CD4-positive, alpha-beta T cell treated with Interleukin-21 for 1 hour (primary cell): Measurements from ENCODE around the gene D2HGDH.
"Not testable (repeated sequence)": the region's sequence is repeated elsewhere in the genome, so short reads cannot be mapped to it uniquely, and the experiment has no call there.

Experiments
- DNase-seq: peaks from one replicate; pipeline ENCODE4 v3.0.0-alpha.2; 2020

Gene D2HGDH

DNA sequence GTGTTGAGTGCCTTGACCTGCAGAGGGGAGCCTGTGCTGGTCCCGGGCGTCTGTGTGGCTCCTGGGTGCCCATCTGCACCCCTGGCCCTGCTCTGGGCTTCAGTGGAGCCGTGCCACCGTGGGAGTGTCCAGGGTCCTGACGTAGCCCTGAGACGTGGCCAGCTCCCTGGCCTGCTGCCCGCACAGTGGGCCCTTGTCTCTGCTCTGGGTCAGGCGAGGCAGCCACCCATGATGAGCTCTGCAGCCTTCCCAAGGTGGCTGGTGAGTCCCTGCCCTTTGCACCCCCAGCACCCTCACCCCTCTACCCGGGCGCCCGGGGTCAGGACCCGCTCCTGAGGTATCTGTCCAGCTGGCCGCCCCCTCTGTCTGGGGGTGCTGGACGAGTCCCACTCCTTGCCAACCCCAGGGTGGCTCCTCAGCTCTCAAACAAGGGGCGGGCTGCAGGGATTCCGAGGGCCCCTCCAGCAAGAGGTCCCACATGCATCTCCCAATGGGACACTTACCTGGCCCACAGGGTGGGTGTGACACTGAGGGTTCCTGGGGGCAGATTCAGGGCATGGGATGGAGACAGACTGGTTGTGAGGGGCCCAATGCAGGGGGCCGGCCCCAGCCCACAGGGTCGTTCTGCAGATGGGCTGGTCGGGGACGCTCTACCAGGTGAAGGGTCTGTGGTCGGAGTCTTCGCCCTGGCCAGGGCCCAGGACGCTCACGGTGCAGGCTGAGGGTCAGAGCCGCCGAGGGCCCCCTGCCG is 76.9 kb downstream of the D2HGDH start:
- DNase-seq: no peak

DNA sequence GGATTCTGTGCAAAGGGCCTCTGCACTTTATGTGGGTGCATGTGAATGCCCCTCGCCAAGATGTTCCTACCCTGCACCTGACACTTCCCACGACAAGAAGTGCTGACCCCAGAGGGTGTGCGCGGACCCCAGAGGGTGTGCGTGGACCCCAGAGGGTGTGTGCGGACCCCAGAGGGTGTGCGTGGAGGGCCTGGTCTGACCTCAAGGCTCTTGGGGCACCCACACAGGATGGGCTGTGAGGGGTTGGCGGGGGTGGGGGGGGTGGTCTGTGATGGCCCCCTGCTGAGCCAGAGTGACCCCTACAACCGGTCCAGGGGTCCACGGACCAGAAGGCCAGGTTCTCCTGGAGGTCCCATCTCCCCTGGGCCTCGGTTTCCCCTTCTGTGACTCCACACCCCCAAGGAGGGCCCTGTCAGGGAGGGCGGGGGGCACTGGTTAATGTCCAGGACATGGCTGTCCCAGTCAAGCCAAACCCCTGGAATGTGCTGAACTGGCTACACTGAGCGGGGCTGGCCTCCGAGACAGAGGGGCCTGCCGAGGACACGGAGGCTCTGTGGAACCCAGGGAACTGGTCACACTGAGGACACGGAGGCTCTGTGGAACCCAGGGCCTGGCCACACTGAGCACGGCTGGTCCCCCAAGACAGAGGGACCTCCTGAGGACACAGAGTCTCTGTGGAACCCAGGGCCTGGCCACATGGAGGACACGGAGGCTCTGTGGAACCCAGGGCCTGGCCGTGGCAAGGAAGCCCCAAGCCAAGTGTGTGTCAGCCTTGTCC is 77.7 kb downstream of the D2HGDH start:
- no peak for DNase-seq

DNA sequence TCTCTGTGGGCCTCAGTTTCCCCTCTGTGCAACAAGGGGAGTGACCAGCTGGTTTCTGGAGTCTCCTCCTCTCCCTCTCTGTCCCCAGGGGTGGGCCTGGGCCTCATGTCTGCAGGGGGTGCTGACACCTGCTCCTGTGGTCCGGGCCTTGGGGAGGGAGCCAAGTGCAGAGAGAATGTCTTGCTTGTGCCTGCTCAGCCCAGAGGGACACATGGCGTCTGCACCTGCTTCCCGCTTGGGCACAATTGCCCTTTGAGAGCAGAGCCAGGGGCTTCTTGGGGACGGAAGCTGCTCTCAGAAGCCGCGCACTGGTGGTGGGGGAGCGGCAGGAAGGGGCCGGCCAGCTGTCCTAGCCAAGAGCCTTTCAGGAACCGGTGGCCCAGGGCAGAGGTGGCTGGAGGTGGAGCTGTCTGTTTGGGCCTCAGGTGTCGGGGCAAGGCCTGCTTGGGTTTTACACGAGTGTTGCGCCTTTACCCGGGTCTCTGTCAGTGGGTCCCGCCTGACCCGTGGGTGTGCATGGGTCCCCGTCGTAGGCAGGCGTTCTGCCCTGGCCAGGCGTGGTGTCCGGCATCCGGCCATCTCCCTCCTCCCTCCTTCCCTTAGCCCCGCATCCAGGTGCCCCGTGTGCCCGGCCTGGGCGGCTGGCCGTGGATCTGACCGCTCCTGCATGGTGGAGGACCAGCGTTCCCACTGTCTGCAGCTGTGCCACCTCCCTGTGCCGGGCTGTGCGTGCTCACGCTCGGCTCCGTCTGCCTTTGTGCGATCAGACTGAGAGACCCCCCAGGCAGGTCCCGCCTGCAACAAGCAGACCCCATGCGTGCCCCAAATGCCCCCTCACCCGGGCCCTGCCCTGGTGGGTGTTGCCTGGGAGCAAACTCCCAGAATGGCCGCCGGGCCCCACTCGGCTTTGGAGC is 78.6 kb downstream of the D2HGDH start:
- DNase-seq: no peak

DNA sequence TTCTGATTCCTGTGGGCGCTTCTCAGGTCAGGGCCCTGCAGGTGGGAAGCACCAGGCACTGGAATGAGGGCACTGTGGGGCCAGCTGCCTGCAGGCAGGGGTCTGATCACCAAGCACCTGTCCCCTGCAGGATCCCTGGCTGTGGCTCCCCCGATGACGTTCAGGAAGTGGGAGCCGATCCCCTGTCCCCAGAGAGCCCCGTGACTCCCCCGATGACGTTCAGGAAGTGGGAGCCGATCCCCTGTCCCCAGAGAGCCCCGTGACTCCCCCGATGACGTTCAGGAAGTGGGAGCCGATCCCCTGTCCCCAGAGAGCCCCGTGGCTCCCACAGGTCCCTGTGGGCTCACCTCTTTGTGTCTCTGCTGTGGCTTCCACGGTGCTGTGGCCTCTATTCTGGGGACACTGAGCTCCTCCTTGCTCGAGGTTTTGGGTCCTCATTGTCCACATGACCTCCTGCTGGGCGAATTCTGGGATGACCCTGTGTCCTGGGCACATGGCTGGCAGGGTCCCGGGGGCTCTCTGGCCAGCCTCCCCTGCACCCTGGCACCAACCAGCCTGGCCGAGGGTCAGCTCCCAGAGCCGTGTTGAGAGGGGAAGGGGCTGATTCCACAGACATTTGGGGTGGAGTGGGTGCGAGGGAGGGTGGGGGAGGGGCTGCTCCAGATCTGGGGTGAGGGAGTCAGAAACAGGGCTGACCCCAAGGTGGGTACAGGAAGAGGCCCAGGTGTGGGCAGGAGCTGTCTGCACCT is 79.4 kb downstream of the D2HGDH start:
- DNase-seq: peak; percentile 54

DNA sequence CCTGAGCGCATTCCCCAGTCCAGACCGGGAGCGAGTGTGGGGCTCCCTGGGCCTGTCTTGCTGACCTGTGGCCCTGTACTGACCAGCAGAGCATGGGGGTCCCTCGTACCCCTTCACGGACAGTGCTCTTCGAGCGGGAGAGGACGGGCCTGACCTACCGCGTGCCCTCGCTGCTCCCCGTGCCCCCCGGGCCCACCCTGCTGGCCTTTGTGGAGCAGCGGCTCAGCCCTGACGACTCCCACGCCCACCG is 79.9 kb downstream of the D2HGDH start:
- no peak for DNase-seq

DNA sequence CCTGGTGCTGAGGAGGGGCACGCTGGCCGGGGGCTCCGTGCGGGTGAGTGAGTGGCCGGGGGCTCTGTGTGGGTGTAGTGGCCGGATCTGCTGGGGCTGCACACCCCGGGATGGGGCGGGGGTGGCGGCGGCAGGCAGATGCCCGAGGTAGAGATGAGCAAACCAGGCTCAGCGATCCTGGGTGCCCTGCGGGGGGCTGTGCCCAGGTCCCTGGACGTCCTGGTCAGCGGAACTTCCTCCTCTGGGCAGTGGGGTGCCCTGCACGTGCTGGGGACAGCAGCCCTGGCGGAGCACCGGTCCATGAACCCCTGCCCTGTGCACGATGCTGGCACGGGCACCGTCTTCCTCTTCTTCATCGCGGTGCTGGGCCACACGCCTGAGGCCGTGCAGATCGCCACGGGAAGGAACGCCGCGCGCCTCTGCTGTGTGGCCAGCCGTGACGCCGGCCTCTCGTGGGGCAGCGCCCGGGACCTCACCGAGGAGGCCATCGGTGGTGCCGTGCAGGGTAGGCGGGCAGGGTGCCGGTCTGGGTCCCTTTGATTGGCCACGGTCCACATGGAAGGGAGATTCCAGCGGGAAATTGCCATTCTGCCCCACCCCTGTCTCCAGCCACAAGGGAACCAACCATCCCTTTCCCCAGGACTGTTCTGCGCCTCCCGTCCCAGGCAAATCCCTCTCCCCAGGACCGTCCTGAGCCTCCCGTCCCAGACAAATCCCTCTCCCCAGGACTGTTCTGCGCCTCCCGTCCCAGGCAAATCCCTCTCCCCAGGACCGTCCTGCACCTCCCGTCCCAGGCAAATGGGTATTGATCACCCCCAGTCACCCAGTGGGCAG is 80.4 kb downstream of the D2HGDH start:
- DNase-seq: no peak

DNA sequence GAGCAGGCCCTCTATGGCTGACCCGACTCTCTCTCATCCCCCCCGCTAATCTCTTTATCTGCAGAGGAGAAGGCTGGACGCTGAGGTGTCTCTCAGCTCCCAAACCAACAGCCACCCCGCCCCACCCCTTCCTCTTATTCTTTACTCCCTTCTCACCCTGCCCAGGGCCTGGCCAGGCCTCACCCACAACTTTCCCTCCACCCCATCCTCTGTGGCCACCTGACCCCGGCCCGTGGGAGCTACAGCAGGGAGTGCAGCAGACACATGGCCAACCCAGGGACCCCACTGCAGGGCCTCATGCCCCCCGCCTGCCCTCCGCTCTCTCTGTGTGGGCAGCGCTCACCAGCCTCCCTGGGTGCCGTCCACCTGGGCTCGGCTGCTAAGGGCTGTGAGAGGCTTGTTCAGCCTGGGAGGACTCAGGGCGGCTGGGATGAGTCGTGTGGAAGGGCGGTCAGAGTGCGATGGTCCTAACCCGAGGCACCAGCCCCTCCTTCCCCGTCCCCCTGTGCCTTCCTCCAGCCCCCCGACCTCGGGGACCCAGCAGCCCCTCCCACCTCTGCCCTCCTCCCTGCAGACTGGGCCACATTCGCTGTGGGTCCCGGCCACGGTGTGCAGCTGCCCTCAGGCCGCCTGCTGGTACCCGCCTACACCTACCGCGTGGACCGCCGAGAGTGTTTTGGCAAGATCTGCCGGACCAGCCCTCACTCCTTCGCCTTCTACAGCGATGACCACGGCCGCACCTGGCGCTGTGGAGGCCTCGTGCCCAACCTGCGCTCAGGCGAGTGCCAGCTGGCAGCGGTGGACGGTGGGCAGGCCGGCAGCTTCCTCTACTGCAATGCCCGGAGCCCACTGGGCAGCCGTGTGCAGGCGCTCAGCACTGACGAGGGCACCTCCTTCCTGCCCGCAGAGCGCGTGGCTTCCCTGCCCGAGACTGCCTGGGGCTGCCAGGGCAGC is 81.3 kb downstream of the D2HGDH start:
- no peak for DNase-seq

DNA sequence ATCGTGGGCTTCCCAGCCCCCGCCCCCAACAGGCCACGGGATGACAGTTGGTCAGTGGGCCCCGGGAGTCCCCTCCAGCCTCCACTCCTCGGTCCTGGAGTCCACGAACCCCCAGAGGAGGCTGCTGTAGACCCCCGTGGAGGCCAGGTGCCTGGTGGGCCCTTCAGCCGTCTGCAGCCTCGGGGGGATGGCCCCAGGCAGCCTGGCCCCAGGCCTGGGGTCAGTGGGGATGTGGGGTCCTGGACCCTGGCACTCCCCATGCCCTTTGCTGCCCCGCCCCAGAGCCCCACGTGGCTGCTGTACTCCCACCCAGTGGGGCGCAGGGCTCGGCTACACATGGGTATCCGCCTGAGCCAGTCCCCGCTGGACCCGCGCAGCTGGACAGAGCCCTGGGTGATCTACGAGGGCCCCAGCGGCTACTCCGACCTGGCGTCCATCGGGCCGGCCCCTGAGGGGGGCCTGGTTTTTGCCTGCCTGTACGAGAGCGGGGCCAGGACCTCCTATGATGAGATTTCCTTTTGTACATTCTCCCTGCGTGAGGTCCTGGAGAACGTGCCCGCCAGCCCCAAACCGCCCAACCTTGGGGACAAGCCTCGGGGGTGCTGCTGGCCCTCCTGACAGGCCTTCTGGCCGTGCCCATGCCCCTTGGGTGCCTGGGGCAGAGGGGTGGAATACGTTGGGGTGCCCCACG is 82.1 kb downstream of the D2HGDH start:
- DNase-seq: no peak

DNA sequence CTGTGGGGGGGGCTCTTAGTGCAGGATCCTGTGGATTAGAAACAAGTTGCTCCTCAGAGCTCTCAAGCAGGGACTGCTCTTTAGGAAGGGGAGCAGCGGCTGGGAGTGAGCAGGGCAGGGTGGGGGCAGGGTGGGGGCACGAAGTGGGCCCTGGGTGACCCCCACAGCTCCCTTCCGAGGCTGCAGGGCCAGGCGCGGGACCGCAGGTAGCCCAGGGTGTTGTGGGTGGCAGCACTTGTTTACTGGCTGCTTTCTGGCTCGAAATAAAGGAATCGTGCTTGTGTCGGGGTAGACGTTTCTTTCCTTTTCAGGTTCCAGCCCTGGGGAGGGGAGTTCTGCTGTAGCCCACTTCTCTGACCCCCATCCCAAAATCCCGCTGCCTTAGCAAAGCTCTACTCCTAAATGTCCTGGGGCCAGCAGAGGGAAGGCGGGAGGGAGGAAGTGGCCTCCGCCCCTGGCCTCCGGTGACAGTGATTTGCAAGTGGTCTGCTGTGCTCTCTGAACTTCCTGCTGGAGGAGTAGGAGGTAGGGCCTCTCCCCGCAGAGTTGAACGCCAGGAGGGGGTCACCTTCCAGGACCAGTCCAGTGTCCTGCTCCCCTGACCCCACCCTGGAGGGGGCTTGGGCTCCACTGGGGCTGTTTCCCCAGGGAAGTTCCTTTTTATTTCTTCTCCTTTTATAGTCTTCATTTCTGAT is 82.8 kb downstream of the D2HGDH start:
- DNase-seq: no peak

DNA sequence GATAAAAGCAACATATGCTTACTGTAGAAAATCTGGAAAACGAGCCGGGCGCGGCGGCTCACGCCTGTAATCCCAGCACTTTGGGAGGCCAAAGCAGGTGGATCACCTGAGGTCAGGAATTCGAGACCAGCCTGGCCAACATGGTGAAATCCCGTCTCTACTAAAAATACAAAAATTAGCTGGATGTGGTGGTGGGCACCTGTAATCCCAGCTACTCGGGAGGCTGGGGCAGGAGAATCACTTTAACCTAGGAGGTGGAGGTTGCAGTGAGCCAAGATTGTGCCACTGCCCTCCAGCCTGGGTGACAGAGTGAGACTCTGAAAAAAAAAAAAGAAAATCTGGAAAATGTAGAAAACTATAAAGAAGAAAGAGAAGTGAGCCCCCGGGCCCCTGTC is 83.4 kb downstream of the D2HGDH start:
- DNase-seq: not testable (repeated sequence)
